GM23338 (cell line): ENCODE results near the gene ADAMTS8. TPM values are rescaled to one million over a fixed set of nuclear protein-coding genes. Genes with fewer than 3 reads are reported as not detected.

ENCODE experiments used
- ATAC-seq: fragments of 200-7000 bp; cut with Tn5 transposase; 3 replicates; pipeline ENCODE4 v1.9.1; 2020
- DNase-seq: peaks from one replicate; pipeline ENCODE4 v3.0.0-alpha.2; 2015; ENCODE audit warnings: low spot score
- H2AFZ ChIP-seq: fragments of 200-600 bp; sonication (generic); 2 replicates; pipeline ENCODE4 v1.8.0; 2016; ENCODE audit warnings: antibody characterized with exemption, mild to moderate bottlenecking, moderate library complexity
- H3F3A ChIP-seq: fragments of 200-600 bp; sonication (generic); replicated peaks from 2 replicates; pipeline ENCODE4 v1.8.0; 2017; ENCODE audit warnings: antibody characterized with exemption, mixed run types, low read depth
- H3K27ac ChIP-seq: fragments of 200-600 bp; sonication (generic); 2 replicates; pipeline ENCODE4 v1.6.1; 2016; ENCODE audit warnings: low read depth
- H3K27me3 ChIP-seq: fragments of 200-600 bp; sonication (generic); 2 replicates; pipeline ENCODE4 v1.8.0; 2016; ENCODE audit warnings: mild to moderate bottlenecking, mixed run types, moderate library complexity; ENCODE audit not compliant: insufficient read depth
- H3K36me3 ChIP-seq: fragments of 200-600 bp; sonication (generic); 2 replicates; pipeline ENCODE4 v1.8.0; 2016; ENCODE audit warnings: mild to moderate bottlenecking; ENCODE audit not compliant: insufficient read depth
- H3K4me1 ChIP-seq: fragments of 200-600 bp; sonication (generic); 2 replicates; pipeline ENCODE4 v1.8.0; 2016; ENCODE audit warnings: mild to moderate bottlenecking, moderate library complexity; ENCODE audit not compliant: insufficient read depth
- H3K4me2 ChIP-seq: fragments of 200-600 bp; sonication (generic); 2 replicates; pipeline ENCODE4 v1.7.1; 2017; ENCODE audit warnings: mixed run types
- H3K4me3 ChIP-seq: fragments of 200-600 bp; sonication (generic); 2 replicates; pipeline ENCODE4 v1.6.1; 2016; ENCODE audit warnings: mixed run types
- H3K79me2 ChIP-seq: fragments of 200-600 bp; sonication (generic); replicated peaks from 2 replicates; pipeline ENCODE4 v1.8.0; 2017; ENCODE audit warnings: mild to moderate bottlenecking; ENCODE audit not compliant: insufficient read depth
- H3K9me2 ChIP-seq: fragments of 200-600 bp; sonication (generic); 2 replicates; pipeline ENCODE4 v1.8.0; 2017; ENCODE audit not compliant: insufficient read depth
- H4K20me1 ChIP-seq: fragments of 200-600 bp; sonication (generic); replicated peaks from 2 replicates; pipeline ENCODE4 v1.8.0; 2017; ENCODE audit warnings: mild to moderate bottlenecking; ENCODE audit not compliant: insufficient read depth
- H3K27ac Mint-ChIP-seq: 2 replicates; pipeline ENCODE4 v1.8.0; 2020; ENCODE audit warnings: inconsistent platforms, mild to moderate bottlenecking, moderate library complexity, mixed read lengths
- H3K27me3 Mint-ChIP-seq: 3 replicates; pipeline ENCODE4 v1.8.0; 2022; ENCODE audit warnings: low read depth, mild to moderate bottlenecking, moderate library complexity, mixed read lengths, inconsistent platforms; ENCODE audit not compliant: insufficient read depth, poor library complexity
- H3K36me3 Mint-ChIP-seq: 3 replicates; pipeline ENCODE4 v1.8.0; 2021; ENCODE audit warnings: low read depth, mild to moderate bottlenecking, inconsistent platforms, moderate library complexity, mixed read lengths
- H3K4me1 Mint-ChIP-seq: 3 replicates; pipeline ENCODE4 v1.8.0; 2020; ENCODE audit warnings: mild to moderate bottlenecking, inconsistent platforms, mixed read lengths
- H3K4me3 Mint-ChIP-seq: 3 replicates; pipeline ENCODE4 v1.8.0; 2021; ENCODE audit warnings: moderate library complexity, mild to moderate bottlenecking, inconsistent platforms, mixed read lengths
- H3K9me3 Mint-ChIP-seq: 3 replicates; pipeline ENCODE4 v1.8.0; 2020; ENCODE audit warnings: moderate library complexity, mild to moderate bottlenecking, inconsistent platforms, mixed read lengths
- CREB1 ChIP-seq: fragments of 250-450 bp; sonication (Bioruptor Pico); IDR thresholded peaks from 2 replicates; pipeline ENCODE4 v1.5.0; 2020; ENCODE audit warnings: low read depth, mild to moderate bottlenecking, moderate library complexity
- EZH2phosphoT487 ChIP-seq: fragments of 200-600 bp; sonication (generic); IDR thresholded peaks from one replicate; pipeline ENCODE4 v1.8.1; 2018; ENCODE audit warnings: antibody characterized with exemption; ENCODE audit not compliant: unreplicated experiment
- NANOG ChIP-seq: IDR thresholded peaks from 2 replicates; pipeline ENCODE4 v1.6.1; 2016; ENCODE audit warnings: antibody characterized with exemption, borderline replicate concordance
- POLR2AphosphoS5 ChIP-seq: IDR thresholded peaks from 2 replicates; pipeline ENCODE4 v1.6.1; 2016; ENCODE audit warnings: antibody characterized with exemption, low read depth
- REST ChIP-seq: IDR thresholded peaks from one replicate; pipeline ENCODE4 v1.6.1; 2018; ENCODE audit warnings: antibody characterized with exemption; ENCODE audit not compliant: unreplicated experiment
- STAT1 ChIP-seq: IDR thresholded peaks from one replicate; pipeline ENCODE4 v1.6.1; 2016; ENCODE audit warnings: antibody characterized with exemption; ENCODE audit not compliant: unreplicated experiment
- ZNF114 ChIP-seq: fragments of 250-450 bp; sonication (Bioruptor Pico); IDR thresholded peaks from 2 replicates; pipeline ENCODE4 v1.5.0; 2020; ENCODE audit warnings: mild to moderate bottlenecking, moderate library complexity
- ZNF331 ChIP-seq: fragments of 250-450 bp; sonication (Bioruptor Pico); IDR thresholded peaks from 2 replicates; pipeline ENCODE4 v1.5.0; 2020; ENCODE audit warnings: low read depth, mild to moderate bottlenecking, moderate library complexity
- ZNF462 ChIP-seq: fragments of 250-450 bp; sonication (Bioruptor Pico); IDR thresholded peaks from 2 replicates; pipeline ENCODE4 v1.5.0; 2020; ENCODE audit warnings: mild to moderate bottlenecking, moderate library complexity
- polyA plus RNA-seq: library from polyadenylated mRNA; unstranded; fragments of >200 nt; fragmentation: Nextera tagmentation; extraction: Ambion mirVana; gene quantifications from 2 replicates; pipeline ENCODE4 v1.2.1, GENCODE V29; 2016
- total RNA-seq: library from RNA; depleted of rRNA; stranded (reverse); fragments of >200 nt; shearing (Covaris generic); gene quantifications from 2 replicates; pipeline ENCODE4 v1.2.3, GENCODE V29; 2014
- TF ChIP-seq, protein P1 (sequence below), 2 experiments: fragments of 200-600 bp in 1 of 2; sonication (generic) in 1 of 2; conservative IDR thresholded peaks; 2 replicates each; pipeline versions ENCODE4 v1.5.1 to v1.6.1; 2016 to 2017; ENCODE audit warnings: antibody characterized with exemption in 2 of 2, low read depth in 2 of 2, mild to moderate bottlenecking in 2 of 2, moderate library complexity in 1 of 2
- TF ChIP-seq, protein P2 (sequence below): IDR thresholded peaks from 2 replicates; pipeline ENCODE4 v1.6.1; 2016; ENCODE audit warnings: antibody characterized with exemption

Gene ADAMTS8
- total and polyA plus RNA-seq, 2 experiments from 2014 or later: 7.5 to 16.2 TPM

- TF ChIP-seq ZNF462 (CRISPR knock-in tag) (no peak), ZNF331 (CRISPR knock-in tag) (no peak), NANOG (no peak), CREB1 (no peak)
- TF ChIP-seq, protein P1, sequence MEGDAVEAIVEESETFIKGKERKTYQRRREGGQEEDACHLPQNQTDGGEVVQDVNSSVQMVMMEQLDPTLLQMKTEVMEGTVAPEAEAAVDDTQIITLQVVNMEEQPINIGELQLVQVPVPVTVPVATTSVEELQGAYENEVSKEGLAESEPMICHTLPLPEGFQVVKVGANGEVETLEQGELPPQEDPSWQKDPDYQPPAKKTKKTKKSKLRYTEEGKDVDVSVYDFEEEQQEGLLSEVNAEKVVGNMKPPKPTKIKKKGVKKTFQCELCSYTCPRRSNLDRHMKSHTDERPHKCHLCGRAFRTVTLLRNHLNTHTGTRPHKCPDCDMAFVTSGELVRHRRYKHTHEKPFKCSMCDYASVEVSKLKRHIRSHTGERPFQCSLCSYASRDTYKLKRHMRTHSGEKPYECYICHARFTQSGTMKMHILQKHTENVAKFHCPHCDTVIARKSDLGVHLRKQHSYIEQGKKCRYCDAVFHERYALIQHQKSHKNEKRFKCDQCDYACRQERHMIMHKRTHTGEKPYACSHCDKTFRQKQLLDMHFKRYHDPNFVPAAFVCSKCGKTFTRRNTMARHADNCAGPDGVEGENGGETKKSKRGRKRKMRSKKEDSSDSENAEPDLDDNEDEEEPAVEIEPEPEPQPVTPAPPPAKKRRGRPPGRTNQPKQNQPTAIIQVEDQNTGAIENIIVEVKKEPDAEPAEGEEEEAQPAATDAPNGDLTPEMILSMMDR (conservative IDR thresholded peaks at IDR 0.05; ENCODE audit: low read depth in 2 of 2): no peak
- TF ChIP-seq, protein P2, sequence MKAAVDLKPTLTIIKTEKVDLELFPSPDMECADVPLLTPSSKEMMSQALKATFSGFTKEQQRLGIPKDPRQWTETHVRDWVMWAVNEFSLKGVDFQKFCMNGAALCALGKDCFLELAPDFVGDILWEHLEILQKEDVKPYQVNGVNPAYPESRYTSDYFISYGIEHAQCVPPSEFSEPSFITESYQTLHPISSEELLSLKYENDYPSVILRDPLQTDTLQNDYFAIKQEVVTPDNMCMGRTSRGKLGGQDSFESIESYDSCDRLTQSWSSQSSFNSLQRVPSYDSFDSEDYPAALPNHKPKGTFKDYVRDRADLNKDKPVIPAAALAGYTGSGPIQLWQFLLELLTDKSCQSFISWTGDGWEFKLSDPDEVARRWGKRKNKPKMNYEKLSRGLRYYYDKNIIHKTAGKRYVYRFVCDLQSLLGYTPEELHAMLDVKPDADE: no peak
Observed at GRCh38 chr11:130416906-130417305, 11.5 kb downstream of the ADAMTS8 start (continued).

DNA sequence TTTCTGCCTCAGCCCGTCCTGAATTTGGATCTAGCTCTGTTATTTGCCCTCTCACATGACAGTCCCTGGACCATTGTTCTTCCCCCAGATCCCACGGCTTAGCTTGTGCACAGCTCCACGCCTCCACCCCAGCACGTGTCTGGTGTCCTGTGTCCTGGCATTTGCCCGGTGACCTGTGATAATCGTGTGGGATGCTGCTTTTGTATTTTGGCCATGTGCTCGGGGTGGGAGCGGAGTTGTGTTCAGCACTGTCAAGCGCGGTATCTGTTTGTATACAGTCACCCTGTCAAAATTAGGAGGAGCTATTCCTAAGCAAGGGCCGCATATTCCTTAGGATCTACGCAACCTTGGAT lies 11.9 kb downstream of the ADAMTS8 start:
- DNase-seq (no peak), ATAC-seq (no peak)
- Histone ChIP-seq H3K9me2 (no peaks in the 10 kb centered on the region; the same call in 1 of the 2 replicates), H2AFZ (no peak overlapping the region), H3K27ac (no peak overlapping the region), H4K20me1 (no peaks in the 10 kb centered on the region), H3K27me3 (no peaks in the 10 kb centered on the region), H3K79me2 (no peaks in the 10 kb centered on the region), H3K4me1 (no peaks in the 10 kb centered on the region), H3K4me2 (no peak overlapping the region), H3K36me3 (no peaks in the 10 kb centered on the region; the same call in 1 of the 2 replicates), H3K4me3 (no peak overlapping the region), H3F3A (no peaks in the 10 kb centered on the region)
- Mint-ChIP-seq H3K27ac (no peak overlapping the region), H3K36me3 (peaks cover 33% of the 10 kb centered on the region), H3K27me3 (peaks cover 6% of the 10 kb centered on the region), H3K9me3 (no peaks in the 10 kb centered on the region), H3K4me1 (peaks cover 29% of the 10 kb centered on the region), H3K4me3 (no peak overlapping the region)
- TF ChIP-seq STAT1 (no peak), REST (no peak), EZH2phosphoT487 (no peak), CREB1 (no peak), POLR2AphosphoS5 (no peak; the same call in 1 of the 2 replicates), ZNF114 (CRISPR knock-in tag) (no peak), ZNF331 (CRISPR knock-in tag) (no peak)
- TF ChIP-seq, protein P2: no peak
